ENCODE measurements around the gene REPIN1.

The REPIN1 gene

DNA sequence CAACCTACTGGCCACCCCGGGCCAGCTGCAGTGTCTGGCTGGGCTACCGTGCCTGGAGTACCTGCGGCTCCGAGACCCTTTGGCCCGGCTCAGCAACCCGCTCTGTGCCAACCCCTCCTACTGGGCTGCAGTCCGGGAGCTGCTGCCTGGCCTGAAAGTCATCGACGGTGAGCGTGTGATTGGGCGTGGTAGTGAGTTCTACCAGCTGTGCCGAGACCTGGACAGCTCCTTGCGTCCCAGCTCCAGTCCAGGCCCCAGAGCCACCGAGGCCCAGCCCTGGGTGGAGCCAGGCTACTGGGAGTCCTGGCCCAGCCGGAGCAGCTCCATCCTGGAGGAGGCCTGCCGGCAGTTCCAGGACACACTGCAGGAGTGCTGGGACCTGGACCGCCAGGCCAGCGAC lies 31.4 kb upstream of the REPIN1 start:
- no peak for DNase-seq (ENCODE audit: low spot score)

DNA sequence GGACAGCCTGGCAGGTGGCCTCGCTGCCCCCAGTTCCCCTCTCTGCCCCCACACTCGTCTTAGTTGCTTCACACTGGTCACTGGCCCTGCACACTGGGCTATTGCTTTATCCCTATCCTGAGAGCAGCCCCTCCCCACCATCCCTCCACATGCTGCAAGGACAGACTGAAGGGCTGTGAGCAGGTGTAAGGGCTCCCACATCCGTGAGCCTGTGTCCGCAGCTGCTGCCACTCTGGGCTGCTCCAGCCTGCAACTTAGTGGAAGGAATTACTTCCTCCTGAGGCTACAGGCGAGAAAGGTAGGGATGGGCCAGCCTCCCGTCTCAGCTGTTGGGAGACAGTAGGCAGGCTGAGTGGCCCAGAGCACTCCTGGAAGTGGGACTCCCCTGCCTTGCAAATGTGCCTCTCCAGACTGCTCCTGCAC lies 31.0 kb upstream of the REPIN1 start:
- DNase-seq (ENCODE audit: low spot score), result no peak

DNA sequence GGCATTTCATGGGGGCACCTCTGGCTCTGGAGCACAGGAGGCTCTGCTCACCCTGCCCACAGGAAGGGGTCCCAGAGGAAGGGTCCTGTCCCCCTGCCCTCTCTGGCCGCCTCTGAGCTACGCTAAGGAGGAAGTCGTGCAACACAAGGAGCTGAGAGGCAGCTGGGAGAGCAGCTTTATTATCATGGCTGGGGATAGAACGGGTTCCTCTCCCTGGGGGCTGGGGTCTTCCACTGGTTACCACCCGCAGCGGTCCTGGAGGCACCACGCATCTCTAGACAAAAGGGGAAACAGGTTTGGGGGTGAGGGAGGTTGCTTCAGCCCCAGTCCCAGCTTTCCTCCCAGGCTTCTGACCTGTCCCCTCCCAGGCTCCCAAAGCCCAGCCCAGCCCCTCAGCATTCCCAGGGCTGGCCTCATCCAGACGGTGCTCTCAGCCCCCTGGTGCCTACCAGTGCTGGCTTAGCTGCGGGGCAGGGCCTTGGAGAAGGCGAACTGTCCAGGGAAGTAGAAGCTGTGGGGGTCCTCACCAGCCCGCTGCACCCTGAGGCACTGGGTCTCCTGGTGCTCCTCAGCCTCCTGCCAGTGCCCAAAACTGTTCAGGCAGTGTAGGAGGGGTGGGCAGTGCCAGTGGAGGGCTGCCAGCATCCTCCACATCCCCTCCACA lies 30.3 kb upstream of the REPIN1 start:
- no peak for DNase-seq (ENCODE audit: low spot score)

DNA sequence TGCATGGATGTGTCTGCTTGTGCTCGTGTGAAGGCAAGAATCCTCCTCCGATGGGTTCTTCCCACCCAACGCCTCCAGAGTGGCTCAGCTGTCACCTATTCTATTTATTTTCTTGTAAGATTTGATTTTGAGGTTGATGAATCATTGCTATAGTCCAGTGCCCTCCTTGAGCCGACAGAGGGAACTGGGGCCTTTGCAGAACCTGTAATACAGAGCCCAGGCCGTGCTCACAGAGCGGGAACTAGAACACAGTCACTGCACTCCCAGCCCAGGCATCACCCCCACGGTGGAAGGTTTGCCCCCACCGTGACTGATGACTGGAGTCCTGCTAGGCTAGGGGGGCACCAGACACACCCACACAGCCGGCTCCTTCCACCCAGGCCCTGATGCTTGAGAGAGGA lies 29.2 kb upstream of the REPIN1 start:
- DNase-seq (ENCODE audit: low spot score), result no peak

DNA sequence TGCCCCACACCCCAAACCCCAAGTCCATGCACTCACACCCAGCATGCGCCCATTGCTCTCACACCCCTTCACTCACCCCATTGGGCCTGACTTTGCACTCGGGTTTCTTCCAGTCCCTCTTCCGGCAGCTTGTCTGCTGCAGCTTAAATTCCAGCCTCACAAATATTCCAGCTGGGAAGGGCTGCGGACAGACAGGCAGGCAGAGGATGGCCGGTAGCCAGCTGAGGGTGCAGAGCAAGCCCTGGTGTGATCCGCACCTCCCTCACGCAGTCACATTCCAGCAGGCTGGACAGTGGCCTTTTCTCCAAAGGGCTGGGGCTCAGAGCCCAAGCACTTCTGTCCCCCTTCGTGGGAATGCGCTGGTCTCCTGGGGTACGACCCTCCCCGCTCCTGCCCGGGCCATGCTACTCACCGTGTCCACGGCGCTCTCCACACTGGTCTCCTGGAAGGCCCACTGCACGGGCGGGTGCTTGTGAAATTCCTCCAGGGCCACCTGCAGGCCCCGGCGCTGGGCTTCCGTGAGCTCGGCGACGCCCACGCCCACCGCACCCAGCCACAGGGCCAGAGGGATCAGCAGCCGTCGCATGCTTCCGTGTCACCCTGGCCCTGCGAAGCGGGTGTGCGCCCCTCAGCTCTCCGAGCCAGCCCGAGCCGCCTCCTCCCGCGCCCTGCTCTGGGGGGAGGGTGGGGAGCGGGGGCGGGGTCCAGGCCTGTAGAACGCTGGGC lies 28.4 kb upstream of the REPIN1 start:
- peak; percentile 70 for DNase-seq (ENCODE audit: low spot score)

DNA sequence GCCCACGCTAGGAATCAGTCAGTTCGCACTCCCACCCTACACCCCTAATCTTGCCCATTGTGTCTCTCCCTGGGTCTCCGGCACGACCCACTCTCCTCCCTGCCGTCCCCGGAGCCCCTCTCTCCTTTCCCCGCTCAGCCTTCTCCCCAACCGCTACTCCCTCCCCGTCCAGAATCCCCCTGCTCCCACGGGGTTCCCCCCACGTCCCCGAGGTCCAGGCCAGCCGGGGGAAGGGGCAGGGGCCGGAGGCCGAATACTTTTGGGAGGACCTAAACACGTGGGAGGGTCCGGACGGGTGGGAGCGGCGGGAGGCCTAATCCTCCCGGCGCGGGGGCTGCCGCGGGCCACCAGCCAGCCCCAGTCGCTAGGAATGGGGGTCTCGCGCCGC lies 27.8 kb upstream of the REPIN1 start:
- no peak for DNase-seq (ENCODE audit: low spot score)

DNA sequence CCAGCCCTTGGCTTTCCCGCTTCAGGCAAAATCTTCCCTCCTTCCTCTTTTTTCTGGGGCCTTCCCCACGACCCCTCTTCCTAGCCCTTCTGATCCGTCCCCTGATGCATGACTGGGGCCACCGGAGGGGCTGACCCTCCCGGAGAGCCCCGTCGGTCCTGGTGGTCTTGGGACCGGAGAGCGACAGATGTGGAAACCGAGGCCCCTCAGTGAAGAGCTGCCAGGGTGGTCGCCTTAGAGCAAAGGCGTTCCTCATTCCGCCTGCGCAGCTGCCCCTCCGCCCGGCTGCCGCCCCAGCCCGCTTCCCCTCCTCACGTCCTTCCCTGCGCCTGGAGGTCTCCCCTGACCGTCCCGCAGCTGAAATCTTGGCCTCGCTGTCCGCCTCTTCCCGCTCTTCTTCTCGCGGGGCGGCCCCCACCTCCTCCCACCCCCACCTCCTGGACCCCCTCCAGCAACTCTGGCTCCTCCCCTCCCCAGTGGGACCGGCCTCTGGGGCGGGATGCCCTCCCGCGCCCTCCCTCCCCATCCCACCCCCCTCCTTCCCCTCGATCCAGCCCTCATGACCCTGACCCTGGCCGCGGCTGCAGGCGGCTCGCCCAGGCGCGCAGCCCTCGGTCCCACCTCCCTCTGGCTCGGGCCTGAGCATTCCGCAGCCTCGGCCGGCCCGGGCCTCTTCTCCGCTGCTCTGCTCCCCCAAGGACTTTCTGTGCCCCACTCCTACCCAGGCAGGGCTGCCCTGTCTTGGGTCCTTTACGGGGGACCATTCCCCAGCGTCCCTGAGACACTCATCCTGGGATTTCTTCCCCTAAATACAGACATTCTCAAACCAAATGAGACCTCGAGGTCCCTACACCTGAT lies 27.1 kb upstream of the REPIN1 start, which contains the start of gene RARRES2:
RARRES2 (minus strand) TSS at position 367 of the 858 bp plus-strand sequence. CDS start 1,020 bp downstream, outside the sequence.
- no peak for DNase-seq (ENCODE audit: low spot score)

DNA sequence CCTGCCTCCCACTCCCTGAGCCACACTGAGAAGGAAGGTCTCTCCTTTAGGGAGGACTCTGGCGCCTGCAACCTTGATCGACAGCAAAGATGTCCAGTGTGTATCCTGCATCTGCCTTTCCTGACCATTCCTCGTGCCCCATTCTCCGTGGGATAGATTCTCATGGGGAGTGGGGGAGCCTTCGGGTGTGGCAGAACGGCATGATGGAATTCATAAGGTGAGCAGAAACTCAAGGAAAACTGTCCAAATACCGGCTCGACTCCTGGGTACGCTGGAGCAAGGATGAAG lies 26.6 kb upstream of the REPIN1 start:
- no peak for DNase-seq (ENCODE audit: low spot score)

DNA sequence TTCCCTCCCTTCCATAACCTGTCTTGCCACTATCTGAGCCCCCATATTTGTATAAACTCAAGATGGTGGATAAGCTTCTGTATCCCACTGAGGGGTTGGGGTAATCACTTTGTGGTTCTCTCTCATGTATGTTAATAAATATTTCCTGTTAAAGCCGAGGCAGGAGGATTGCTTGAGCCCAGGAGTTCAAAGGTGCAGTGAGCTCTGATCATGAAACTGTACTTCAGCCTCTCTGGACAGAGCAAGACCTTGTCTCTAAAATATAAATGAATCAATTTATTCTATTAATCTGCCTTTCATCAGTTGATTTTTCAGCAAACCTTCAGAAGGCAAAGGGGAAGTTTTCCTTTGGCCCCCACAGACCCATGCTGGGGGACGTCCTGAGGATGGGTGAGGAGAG lies 25.4 kb upstream of the REPIN1 start:
- no peak for DNase-seq (ENCODE audit: low spot score)

DNA sequence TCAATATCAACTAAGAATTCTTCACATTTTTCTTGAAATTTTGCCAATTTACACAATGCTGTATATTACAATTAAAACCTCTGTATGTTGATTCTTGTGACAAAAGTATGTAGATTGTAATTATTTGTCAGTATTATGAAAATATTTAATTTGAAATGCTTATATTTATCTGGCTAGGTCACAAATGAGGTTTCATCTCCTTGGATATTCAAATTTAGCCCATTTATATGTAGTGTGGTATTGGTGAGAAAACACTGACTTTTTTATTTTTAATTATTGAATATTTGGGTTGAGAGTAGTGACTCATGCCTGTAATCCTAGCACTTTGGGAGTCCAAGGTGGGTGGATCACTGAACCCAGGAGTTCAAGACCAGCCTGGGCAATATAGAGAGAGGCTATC lies 24.3 kb upstream of the REPIN1 start:
- DNase-seq (ENCODE audit: low spot score), result no peak

DNA sequence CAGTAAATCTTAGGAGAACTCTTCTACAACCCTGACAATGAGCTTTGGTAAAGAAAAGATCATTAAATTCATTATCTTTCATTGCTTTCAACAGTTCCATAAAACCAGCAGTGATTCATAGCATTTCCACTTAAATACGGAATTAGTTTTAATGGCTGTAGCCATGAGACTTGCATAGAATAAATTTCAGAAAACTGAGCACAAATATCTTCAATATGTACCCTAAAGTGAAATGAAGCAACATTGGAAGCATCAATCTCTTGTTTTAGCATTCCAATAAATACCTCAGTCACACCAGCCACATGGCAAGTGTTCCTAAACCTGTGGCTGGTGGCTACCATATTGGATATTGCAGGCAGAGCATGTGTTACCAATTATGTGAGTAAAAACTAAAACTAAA lies 23.6 kb upstream of the REPIN1 start:
- DNase-seq (ENCODE audit: low spot score), result no peak

DNA sequence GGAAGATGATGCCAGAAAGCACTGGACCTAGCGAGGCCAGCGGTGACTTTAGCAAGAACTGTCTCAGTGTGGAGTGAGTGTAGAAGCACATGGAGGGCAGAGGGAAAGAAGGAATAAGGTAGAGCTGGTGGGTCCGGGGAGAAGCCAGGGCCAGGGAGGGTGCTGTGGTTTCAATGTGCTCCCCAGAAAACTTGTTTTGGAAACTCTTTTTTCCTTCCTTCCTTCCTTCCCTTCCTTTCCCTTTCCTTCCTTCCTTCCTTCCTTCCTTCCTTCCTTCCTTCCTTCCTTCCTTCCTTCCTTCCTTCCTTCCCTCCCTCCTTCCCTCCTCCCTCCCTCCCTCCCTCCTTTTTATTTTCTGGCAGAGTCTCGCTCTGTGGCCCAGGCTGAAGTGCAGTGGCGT lies 21.7 kb upstream of the REPIN1 start:
- no peak for DNase-seq (ENCODE audit: low spot score)

DNA sequence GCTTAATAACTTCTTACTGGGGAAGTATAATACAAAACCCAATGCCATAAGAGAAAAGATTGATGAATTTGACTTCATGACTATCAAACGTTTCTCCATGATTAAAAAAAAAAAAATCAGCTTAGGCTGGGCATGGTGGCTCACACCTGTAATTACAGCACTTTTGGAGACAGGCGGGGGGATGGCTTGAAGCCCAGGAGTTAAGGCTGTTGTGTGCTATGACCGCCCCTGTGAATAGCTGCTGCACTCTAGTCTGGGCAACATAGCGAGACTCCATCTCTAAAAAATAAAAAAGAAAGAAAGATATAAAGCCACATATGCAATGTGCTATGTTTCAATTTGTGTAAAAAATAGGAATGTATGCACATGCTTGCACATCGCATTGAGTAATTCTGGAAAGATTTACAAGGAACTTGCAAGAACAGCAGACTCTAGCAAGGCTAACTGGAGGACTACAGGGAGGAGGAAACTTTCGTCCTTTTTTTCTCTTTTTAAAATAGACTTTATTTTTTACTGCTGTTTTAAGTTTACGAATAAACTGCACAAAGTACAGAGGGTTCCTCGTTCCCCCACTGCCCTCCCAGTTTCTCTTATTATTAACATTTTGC lies 16.9 kb upstream of the REPIN1 start:
- no peak for DNase-seq (ENCODE audit: low spot score)

DNA sequence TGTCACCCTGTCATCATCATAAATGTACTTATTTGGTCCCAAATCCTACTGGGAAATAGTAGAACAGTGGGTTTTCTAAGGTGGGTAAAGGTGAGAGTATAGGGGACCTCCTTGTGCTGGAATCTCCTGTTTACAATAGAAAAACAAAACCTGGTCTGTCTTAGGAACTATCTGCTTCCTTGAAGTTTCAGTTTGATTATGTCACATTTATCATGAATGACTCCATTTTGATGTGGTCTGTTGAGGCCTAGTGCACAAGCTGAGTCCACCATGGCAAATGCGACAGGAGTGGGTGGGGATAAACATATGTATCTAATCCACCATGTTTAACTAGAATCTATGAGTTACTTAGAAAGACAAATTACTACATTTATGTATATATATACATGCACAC lies 13.0 kb upstream of the REPIN1 start:
- DNase-seq (ENCODE audit: low spot score), result no peak

DNA sequence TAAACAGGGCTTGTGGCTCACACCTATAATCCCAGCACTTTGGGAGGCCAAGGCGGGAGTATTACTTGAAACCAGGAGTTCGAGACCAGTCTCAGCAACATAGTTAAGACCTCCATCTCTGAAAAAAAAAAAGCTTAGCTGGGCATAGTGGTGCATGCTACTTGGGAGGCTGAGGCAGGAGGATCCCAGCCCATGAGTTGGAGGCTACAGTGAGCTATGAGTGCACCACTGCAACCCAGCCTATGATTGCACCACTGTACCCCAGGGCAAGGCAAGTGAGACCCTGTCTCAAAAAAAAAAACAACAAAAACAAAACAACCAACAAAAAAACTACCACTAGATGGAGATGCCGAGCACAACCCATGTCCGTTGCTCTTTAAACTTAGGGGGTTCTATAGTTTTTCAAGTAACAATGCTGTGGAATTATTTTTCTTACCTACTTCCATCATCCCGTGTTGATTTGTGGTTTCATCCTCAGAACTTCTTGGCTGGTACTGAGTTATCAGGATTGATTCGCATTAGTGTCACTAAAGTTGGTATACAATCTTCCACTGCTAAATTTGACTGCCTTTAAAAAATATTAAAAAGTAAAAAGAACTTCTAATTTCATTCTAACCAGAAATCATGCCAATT lies 12.2 kb upstream of the REPIN1 start:
- DNase-seq (ENCODE audit: low spot score), result peak; percentile 39

DNA sequence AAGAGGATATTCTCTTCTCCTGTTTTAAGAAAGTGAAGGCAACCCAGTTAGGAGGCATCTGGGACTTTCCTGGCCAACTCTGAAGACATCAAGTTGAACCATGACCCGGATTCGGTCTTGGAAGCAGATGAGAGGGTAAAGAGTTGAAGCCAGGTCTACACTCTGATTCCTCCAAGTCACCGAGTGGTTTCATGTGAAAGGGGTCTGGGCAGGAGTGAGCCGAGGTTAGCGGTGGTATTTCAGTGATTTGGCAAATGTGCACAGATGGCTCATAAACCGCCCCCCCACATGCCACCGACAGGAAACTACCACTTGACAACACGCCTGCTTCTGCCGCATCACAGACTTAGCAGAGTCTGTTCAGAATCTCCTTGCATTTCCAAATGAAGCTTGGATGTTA lies 11.4 kb upstream of the REPIN1 start:
- DNase-seq (ENCODE audit: low spot score), result no peak

DNA sequence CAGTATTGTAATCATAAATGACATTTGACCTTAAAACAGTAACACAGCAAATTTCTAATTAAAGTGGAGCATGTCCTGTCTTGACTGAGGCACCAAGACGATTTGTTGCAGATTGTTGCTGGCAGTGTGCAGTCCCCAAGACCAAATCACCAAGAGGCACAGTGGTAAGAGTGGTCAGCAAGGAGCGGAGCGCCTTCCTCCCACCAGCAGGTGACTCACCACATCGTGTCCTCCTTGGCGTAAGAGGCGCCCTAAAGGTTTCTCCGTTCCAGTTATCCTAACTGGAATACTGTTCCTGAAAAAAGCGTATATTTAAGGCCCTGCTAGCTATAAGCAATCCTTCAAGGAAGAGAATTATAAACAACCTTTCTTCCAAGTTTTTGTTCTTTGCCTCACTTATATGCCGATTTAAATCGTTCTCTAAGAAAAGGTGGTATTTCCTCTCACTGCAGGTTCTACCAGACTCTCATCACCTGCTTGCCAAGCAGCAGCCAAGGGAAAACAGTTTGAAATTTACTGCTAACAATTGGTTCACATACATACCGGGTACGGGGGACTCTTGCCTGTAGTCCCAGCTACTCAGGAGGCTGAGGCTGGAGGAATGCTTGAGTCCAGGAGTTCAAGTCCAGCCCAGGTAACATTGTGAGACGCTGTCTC lies 10.7 kb upstream of the REPIN1 start:
- DNase-seq (ENCODE audit: low spot score), result no peak

DNA sequence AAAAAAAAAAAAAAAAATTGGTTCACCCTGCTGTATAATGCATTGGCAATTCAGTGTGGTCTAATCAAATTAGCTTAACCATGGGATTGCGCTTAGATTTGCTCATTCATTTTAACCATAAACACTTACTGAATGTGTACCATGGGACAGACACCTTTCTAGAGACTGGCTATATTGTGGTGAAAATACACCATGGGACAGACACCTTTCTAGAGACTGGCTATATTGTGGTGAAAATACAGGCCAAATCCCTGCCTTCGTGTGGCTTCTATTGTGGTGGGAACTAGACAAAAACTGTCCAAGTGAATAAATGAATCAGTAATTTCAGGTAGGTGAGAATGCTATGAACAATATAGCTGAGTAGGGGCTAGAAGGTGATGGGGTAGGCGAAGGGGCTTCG lies 10.2 kb upstream of the REPIN1 start:
- DNase-seq (ENCODE audit: low spot score), result no peak

DNA sequence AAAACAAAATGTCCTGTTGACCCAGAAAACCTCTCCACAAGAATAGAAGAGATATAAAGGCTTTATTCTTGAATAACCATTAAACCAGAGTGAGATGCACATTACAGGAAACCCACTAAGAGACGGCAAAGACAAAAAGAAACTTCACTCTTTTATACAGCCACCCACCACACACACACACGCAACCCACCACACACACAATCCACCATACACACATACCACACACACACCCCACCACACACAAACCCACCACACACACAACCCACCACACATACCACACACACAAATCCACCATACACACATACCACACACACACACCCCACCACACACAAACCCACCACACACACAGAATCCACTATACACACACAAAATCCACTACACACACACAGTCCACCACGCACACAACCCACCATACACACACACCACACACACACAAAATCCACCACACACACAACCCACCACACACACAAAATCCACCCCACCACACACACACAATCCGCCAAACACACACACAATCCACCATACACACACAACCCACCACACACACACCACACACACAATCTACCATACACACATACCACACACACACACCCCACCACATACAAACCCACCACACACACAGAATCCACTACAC lies 9.5 kb upstream of the REPIN1 start:
- no peak for DNase-seq (ENCODE audit: low spot score)

DNA sequence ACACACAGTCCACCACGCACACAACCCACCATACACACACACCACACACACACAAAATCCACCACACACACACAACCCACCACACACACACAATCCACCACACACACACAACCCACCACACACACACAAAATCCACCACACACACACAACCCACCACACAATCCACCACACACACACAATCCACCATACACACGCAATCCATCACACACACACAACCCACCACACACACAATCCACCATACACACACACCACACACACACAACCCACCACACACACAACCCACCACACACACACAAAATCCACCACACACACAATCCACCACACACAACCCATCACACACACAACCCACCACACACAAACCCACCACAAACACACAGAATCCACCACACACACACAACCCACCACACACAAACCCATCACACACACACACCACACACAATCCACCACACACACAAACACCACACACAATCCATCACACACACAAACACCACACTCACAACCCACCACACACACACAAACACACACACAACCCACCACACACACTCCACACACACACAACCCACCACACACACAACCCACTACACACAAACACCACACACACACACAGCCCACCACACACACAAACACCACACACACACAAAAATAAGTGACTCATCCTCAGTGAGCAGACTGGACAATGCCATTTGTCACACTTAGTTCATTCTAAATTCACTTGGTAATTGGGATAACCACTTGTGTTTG lies 8.8 kb upstream of the REPIN1 start:
- DNase-seq (ENCODE audit: low spot score), result no peak
